Keratinocyte (primary cell): ENCODE data around the gene CYP2D6.

Experiments used
- EZH2 ChIP-seq: IDR thresholded peaks from one replicate; pipeline ENCODE4 v1.6.1; 2012; ENCODE audit warnings: inconsistent platforms, mild to moderate bottlenecking, low read length, moderate library complexity
- TF ChIP-seq, protein P1 (sequence below), 3 experiments: IDR thresholded peaks in 1 of 3; conservative IDR thresholded peaks in 1 of 3; optimal IDR thresholded peaks in 1 of 3; 2 replicates in 2 of 3; 3 replicates in 1 of 3; pipeline versions ENCODE3 to v1.5.1; 2011; ENCODE audit warnings: low read length in 3 of 3, mild to moderate bottlenecking in 3 of 3, moderate library complexity in 2 of 3, control low read depth in 1 of 3, inconsistent platforms in 1 of 3; ENCODE audit not compliant: insufficient read depth in 2 of 3; ENCODE audit errors: extremely low read depth in 1 of 3

DNA sequence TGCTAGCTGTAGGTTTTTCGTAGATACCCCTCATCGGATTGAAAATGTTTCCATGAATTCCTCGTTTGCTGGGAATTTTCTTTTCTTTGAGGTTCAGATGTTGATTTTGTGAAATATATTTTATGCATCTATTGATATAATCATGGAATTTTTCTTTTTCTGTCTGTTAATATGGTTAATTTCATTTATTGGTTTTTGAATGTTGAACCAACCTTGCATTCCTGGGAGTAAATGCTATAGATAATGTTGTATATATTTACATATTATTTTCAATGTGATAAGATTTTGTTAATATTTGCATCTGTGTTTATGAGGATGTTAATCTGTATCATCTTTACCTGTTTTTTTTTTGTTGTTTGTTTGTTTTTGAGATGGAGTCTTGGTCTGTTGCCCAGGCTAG, 29.4 kb downstream of the CYP2D6 start:
- TF ChIP-seq, protein P1, sequence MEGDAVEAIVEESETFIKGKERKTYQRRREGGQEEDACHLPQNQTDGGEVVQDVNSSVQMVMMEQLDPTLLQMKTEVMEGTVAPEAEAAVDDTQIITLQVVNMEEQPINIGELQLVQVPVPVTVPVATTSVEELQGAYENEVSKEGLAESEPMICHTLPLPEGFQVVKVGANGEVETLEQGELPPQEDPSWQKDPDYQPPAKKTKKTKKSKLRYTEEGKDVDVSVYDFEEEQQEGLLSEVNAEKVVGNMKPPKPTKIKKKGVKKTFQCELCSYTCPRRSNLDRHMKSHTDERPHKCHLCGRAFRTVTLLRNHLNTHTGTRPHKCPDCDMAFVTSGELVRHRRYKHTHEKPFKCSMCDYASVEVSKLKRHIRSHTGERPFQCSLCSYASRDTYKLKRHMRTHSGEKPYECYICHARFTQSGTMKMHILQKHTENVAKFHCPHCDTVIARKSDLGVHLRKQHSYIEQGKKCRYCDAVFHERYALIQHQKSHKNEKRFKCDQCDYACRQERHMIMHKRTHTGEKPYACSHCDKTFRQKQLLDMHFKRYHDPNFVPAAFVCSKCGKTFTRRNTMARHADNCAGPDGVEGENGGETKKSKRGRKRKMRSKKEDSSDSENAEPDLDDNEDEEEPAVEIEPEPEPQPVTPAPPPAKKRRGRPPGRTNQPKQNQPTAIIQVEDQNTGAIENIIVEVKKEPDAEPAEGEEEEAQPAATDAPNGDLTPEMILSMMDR (optimal IDR thresholded peaks at IDR 0.05 in 1 of 3, IDR thresholded peaks at IDR 0.05 in 1 of 3, conservative IDR thresholded peaks at IDR 0.05 in 1 of 3; ENCODE audit: extremely low read depth in 1 of 3, insufficient read depth in 2 of 3, low read length in 3 of 3) = no peak
- TF ChIP-seq EZH2 = no peak
